Activated T-cell treated with anti-CD3 and anti-CD28 coated beads for 4 hours (primary cell): Measurements from ENCODE around the gene USP10.
A peak's percentile ranks its signal among the peaks of the same experiment; 100 is the strongest.

Source experiments
- DNase-seq: peaks from one replicate; pipeline ENCODE4 v3.0.0-alpha.2; 2020

USP10 gene

GRCh38 chr16:84754353-84754856 lies 54.6 kb downstream of the USP10 start:
- peak; percentile 61 for DNase-seq

GRCh38 chr16:84754956-84755672 lies 55.3 kb downstream of the USP10 start:
- DNase-seq, result no peak

- DNase-seq, result no peak
Observed at GRCh38 chr16:84756830-84757229, 57.0 kb downstream of the USP10 start.

GRCh38 chr16:84758627-84759026 lies 58.8 kb downstream of the USP10 start:
- DNase-seq, result no peak

GRCh38 chr16:84759061-84759460 lies 59.3 kb downstream of the USP10 start:
- no peak for DNase-seq

GRCh38 chr16:84759906-84760305 lies 60.1 kb downstream of the USP10 start:
- no peak for DNase-seq

GRCh38 chr16:84761448-84762368 lies 61.9 kb downstream of the USP10 start:
- DNase-seq, result no peak

- no peak for DNase-seq
Observed at GRCh38 chr16:84763164-84763563, 63.4 kb downstream of the USP10 start.

GRCh38 chr16:84763629-84764028 lies 63.8 kb downstream of the USP10 start:
- DNase-seq, result no peak

GRCh38 chr16:84764970-84765369 lies 65.2 kb downstream of the USP10 start:
- no peak for DNase-seq

- DNase-seq, result no peak
Observed at GRCh38 chr16:84765616-84766580, 66.1 kb downstream of the USP10 start.

GRCh38 chr16:84766978-84767773 lies 67.4 kb downstream of the USP10 start:
- no peak for DNase-seq

- DNase-seq, result no peak
Observed at GRCh38 chr16:84768061-84768807, 68.4 kb downstream of the USP10 start.

- no peak for DNase-seq
Observed at GRCh38 chr16:84768808-84769197, 69.0 kb downstream of the USP10 start.

GRCh38 chr16:84769416-84769815 lies 69.6 kb downstream of the USP10 start:
- no peak for DNase-seq

- DNase-seq, result no peak
Observed at GRCh38 chr16:84773312-84773711, 73.5 kb downstream of the USP10 start.

GRCh38 chr16:84774810-84775209 lies 75.0 kb downstream of the USP10 start:
- no peak for DNase-seq

- no peak for DNase-seq
Observed at GRCh38 chr16:84775262-84775810, 75.5 kb downstream of the USP10 start.

GRCh38 chr16:84777435-84777834 lies 77.6 kb downstream of the USP10 start:
- no peak for DNase-seq

GRCh38 chr16:84778720-84779119 lies 78.9 kb downstream of the USP10 start:
- no peak for DNase-seq

- no peak for DNase-seq
Observed at GRCh38 chr16:84780063-84780462, 80.3 kb downstream of the USP10 start.
